HG03095 (cell line): Measurements from ENCODE around the gene COL13A1.

Source experiments
- ATAC-seq: cut with Tn5 transposase; IDR thresholded peaks from one replicate; pipeline ENCODE4 v1.9.1; 2021; ENCODE audit warnings: moderate library complexity; ENCODE audit not compliant: unreplicated experiment

Gene COL13A1

DNA sequence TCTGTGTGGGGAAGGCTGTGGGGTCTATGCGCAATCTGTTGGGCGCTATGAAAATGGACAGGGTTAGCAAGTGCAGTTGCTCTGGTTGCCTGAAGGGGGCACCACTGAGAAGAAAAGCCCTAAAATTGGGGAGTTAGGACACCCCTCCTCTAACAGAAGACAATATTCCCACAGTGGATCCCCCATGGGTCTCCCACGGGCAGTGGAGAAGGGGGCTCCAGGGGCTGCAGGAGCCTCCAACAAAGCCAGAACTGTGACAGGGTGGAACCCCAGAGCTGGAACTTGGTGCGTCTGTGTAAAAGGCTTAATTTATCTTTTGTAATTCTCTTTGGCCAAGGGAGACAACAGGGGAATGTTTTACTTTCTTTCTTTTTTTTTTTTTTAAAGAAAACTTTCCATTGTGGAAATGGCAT, 12.5 kb upstream of the COL13A1 start:
- no peak for ATAC-seq

DNA sequence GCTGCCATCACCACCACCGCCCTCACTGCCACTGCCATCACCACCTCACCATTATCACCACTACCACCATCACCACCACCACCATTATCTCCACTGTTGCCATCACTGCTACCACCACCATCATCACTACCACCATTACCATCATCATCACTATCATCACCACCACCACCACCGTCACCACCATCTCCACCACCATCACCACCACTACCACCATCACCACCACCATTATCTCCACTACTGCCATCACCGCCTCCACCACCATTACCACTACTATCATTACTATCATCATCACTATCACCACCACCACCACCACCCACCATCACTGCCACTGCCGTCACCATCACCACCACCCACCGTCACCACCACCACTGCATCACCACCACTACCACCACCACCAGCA, 9.9 kb upstream of the COL13A1 start:
- no peak for ATAC-seq

DNA sequence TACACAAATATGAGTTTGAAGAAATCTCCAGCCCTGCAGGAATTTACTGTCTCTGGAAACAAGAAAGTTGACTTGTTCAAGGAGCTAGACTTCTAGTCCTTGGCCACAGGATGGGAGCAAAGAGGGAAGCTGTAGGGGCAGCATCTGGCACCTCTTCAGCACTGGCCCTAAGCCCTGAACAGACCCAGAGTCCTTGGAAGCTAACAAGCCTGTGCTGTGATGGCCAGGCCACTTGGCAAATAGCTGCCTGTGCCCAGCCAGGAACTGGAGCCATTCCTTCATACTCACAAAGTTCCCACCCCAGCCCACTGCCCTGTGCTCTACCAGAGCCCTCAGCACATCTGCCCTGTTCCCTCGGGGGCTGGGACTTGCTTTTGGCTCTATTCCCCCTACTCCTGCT, 9.4 kb upstream of the COL13A1 start:
- ATAC-seq: no peak

DNA sequence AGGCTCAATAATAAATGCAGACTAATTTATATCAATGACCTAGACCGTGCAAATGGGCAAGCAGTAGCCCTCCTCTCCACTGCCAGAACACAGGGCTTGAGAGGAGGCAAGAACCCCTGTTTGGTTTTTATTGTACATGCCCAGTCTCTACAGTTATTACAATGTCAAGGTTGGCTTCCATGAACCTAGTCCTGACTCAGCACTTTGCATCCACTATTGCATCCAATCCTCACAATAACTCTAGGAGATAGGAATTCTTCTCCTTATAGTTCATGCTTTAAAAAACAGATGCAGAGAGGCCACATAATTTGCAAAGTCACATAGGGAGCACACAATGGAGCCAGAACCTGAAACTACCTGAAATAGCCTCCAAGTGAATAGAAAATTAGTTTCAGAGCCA, 7.0 kb upstream of the COL13A1 start:
- no peak for ATAC-seq

DNA sequence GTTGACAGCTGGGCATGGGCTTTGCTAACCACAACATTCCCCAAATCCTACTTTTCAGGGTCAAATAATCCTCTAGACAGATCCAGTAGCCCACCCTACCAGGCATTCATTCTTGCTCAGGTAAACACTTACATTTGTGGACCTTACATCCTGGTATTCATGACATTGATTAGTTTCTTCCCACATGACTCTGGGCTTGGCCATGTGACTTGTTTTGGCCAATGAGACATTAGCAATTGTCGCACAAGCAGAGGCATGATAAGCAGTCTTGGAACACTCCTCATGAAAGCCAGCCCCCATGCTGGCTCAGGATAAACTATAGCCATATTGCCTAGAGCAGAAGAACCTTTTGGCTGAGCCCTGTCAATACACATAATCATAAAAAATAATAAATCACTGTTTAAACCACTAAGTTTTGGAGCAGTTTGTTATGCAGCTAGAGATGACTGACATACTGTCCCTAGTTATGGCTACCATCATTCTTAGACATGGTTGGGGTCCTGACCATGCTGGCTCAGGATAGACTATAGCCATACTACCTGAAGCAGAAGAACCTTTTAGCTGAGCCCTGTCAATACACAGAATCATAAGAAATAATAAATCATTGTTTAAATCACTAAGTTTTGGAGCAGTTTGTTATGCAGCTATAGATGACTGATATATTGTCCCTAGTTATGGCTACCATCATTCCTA, 6.3 kb upstream of the COL13A1 start:
- ATAC-seq: no peak

DNA sequence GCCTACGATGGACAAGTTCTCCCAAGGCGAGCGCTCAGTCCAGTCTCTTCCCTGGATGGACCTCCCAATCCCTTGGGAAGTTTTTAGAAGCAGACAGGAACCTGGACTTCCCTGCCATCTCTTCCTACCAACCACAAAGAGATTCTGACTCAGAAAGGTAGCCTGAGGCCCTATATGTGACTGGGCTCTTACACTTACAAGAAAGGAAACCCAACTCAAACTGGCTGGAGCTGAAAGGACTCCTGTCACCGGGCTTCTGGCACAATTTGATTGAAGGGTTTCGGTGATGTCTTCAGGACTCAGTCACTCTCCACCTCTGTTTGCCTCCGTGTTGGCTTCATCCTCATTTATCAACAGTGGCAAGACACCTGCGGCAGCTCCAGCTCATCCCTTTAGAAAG, 3.7 kb upstream of the COL13A1 start:
- ATAC-seq: no peak

DNA sequence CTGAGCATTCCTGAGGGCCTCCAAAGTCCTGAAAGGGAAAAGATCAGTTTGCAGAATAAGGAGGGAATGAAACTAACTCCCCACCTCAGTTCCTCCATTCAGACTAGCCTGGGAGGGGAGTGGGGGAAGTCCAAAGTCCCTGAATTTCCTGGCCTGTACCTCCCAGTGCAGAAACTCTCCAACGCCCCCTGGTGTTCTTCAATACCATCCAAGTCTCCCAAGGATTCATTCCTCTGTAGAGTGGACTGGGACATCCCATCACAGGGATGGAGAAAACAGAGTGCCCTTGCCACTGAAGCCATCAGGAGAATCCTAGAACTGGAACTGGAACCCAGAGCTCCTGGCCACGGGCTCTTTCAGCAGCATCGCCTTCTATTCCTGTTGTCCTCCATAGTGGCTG, 1.6 kb upstream of the COL13A1 start:
- no peak for ATAC-seq

DNA sequence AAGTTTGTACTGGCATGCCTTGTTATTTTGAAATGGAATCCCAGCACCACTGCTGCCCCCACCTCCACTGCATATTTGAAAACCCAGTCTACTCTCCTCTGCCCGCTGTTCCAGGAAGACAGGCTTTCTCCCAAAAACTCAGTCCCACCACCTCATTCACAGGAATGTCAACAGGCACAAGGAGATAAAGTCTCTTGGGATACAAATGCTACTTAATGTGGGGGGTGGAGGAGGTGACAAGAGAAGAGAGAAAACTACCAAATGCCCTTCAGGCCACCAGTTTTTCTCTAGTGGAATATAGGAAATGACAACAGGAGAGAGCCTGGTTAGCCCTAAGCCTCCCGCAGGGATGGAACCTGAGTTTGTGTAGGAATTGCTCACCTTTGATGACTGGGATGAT, 1.0 kb upstream of the COL13A1 start:
- no peak for ATAC-seq

DNA sequence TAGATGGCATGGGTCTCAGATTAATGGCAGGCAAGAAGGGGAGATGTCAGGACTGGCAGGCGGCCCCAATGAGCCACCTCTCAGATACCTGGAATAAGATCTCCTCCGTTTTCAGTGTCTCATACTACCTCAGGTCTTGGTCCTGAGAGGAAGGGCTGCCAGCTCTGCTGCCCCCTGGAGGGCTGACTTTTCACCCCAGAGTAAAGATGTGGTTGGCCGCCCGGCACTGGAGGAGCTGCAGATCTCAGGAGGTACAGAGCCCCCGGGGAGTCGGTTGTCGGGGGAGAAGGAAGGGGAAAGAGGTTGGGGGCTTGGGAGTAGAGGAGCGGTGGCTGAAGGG, 642 bp upstream of the COL13A1 start:
- ATAC-seq: no peak

DNA sequence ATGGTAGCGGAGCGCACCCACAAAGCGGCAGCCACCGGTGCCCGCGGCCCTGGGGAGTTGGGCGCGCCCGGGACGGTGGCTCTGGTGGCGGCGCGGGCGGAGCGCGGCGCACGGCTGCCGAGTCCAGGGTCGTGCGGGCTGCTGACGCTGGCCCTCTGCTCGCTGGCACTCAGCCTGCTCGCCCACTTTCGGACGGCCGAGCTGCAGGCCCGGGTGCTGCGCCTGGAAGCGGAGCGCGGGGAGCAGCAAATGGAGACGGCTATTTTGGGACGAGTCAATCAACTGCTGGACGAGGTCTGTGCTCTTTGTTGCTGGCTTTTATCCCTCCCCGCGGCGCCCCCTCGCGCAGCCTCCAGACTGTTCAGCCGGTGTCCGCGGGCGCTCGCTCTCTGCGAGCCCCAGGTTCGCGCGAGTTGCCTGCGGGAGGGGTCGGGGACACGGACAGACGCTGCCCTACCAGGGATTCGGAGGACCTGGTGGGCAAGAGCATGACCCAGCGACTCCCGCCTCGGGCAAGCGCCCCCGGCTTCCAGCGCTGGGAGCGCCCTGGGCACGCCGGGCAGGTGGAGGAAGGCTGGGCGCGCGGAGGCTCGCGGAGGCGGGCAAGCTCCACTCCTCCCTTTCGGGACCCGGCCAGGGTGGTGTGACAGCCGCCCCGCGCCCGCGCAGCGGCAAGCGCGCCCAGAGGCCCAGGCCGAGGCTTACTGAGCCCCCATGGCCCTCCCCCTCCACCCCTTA, 887 bp downstream of the COL13A1 start:
- no peak for ATAC-seq

DNA sequence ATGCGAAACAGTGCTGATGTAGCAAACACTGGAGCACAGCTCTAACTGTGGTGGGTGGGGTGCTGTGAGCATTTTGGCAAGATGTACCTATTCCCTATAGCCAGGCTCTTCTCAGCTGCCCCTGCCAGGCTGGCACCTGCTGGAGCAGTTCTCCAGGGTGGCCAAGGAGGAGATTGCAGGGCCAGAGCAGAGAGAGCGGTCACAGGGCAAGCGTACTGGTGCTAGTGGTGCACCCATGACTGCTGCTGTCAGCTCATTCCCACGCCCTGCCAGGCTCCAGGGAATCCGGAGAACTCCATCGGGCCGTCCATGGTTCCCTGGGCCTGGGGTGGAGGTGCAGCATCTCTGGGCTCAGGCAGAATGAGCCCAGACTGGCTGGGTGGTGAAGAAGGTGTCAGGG, 2.1 kb downstream of the COL13A1 start:
- no peak for ATAC-seq

DNA sequence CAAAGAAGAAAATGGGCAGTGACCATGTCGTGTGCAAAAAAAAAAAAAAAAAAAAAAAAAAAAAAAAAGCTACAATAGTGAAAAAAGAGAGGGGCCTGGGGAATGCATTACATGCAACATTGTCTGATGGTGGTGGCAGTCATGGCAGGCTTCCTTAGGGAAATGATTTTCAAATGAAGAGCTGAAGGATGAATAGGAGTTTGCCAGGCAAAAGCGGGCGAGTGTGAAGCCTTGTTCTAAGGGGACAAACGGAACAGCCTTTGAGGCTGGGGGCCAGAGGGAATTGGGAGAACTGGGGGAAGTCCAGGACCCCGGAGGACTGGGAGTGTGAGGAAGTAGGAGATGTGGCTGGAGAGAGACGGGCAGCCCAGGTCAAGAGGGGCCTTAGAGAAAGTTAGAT, 3.1 kb downstream of the COL13A1 start:
- ATAC-seq: no peak

DNA sequence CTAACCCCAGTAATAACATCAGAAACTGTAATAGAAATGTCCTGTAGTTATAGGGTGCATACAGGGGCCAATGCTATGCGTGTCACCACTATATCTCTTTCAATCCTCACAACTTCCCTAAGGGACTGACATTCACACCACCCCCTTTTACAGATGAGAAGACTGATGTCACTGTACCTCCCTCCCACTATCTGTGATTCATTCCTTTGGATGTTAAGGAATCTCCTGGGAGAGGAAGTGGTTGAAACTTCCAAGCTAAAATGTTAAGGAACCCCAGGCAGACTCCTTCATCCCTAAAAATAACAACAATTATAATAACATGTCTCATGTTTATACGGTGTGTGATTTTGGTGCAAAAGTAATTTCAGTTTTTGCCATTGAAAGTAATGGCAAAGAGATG, 5.4 kb downstream of the COL13A1 start:
- no peak for ATAC-seq

DNA sequence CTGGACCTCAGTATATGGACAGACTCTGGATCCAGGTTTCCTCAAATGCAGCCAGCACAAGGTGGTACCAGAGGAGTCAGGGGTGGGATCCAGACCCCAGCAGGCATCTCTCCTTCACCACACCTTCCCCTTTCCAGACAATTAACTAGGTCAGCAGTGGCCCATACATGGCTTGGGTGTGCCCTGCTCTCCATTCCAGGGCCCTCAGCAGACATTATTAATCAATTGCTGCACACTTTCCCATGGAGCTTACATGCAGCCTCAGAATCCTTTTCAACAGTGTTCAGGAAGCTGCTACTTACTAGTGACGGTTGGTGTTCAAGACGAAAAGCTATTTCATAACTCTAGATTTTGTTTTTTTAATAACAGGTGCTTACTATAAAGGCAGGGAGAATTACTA, 6.0 kb downstream of the COL13A1 start:
- no peak for ATAC-seq

DNA sequence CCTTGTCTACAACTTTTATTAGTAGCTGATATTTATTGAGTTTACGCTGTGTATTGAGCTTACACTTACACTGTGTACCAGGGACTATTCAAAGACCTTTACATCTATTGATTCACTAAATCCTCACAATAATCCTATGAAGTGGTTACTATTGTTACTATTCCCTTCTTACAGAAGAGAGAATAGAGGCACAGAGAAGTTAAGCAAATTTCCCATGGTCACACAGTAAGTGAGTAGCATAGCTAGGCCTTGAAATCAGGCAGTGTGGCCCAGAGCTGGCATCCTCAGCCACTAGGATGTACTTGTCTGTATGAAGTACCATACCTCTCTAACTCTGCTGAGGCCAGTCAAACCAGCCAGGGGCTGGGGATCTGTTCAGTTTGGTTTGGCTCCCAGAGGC, 7.6 kb downstream of the COL13A1 start:
- ATAC-seq: no peak

DNA sequence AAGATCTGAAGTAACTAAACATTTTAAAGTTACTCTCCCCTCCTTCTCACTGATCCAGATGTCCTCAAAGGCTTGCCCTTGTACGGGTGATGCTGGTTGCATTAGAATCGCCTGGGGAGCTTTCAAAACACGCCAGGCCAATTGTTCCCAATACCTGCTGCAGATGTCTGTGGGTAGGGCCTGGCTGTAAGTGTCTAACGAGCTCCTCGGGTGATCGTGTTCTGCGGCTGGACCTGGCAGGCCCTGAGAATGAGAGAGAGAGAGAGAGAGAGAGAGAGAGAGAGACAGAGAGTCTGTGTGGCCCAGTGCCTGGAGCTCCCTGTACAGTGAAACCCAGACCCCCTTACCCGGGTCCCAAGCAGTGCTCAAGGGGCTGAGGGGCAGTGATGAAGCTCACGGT, 8.4 kb downstream of the COL13A1 start:
- no peak for ATAC-seq

DNA sequence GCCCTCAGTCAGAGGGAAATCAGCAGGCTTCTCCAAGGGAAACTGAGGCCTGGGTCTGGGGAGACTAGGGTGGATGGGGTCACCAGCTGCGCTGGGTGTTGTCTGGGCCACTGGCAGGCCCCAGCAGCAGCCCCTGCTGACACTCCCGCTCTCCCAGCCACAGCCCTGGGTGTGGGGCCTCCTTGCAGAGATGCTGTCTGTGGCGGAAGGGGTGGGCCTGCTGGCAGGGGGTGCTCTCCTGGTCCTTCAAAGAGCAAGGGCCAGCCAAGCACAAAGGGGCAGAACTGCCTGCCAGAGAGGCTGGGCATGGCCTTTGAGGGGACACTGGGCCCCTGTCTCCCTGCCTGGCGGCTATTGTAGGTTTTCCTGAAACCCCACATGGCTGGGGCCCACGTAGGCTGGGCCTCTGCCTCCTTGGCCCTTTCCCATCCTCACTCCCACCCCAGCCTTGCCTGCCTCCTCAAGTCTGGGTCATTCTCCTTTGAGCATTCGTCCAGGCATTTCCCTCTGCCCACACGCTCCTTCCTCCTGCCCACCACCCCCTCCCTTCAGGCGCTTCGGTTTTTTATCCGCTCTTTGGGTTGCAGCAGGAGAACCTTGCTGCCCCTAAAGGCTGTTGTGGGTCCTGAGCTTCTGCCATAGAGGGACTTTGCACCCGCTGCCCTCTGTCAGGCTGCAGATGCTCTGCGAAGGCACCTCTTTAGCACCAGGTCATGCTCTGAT, 9.1 kb downstream of the COL13A1 start:
- ATAC-seq: no peak

DNA sequence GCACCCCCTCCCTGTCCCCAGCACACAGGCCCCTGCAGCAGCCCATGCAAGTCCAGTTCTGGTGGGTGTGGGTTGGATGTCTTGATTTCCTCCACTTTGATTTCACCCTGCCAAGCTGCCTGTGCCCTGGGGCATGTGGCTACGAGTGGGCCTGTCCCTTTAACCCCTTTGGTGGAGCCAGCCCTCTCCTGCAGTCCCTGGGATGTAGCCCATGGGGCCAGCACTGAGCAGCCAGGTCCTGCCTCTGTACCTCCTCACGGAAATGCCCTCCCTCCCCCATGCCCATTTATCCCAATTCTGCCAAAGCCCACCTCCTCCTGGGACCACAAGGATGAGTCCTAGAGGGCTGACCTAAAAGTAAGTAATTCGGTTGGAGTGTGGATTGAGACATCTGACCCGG, 11.9 kb downstream of the COL13A1 start:
- ATAC-seq: no peak

DNA sequence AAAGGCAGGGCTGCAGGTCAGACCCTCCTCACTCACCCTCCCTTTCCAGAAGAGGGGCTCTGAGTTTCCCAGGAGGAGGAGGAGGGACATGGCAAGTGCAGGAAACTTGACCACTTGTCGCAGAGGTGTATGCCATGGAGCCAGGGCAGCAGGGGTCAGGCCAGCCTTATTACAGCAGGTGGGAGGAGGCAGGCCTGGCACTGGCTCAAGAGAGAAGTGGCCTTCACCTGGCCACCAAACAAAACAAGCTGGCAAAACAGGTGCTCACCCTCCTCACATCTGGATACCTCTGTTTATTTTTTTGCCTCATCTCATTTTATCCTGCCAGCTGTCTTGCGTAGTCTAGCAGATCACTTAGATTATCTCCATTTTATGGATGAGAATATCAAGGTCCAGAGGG, 12.5 kb downstream of the COL13A1 start:
- no peak for ATAC-seq

DNA sequence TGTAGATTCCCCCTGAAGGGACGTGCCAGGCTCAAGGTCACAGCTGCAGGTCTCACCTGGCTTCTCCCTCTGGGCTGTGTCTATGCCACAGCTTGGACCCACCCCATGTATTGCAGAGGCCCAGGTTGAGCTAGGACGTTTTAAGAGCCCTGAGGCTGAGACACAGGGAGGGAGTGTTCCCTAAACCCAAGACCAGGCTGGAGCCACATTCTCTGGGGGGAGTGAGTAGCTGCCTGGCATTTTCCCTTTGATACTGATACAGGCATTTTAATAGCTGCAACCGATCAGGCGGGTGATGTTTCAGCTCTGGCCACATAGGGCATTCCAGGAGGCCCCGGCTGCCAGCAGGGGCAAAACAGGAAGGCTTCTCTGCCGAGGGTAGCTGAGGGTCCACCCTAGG, 13.4 kb downstream of the COL13A1 start:
- ATAC-seq: no peak

DNA sequence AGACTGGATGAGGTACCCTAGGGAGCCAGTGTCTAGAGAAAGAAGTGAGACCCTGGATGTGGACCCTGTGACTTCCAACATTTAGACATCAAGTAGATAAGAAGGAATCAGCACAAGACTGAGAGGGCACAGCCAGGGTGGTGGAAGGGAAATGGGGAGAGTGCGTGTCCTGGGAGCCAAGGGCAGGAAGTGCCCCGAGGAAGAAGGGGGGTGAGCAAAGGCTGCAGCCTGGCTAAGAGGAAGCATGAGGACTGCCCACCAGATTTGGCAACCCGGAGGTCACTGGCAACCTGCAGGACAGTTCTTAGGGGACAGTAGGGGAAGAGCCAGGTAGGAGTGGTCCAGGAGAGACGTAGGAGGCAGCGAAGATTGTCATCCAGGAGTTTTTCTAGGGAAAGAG, 14.8 kb downstream of the COL13A1 start:
- ATAC-seq: no peak

DNA sequence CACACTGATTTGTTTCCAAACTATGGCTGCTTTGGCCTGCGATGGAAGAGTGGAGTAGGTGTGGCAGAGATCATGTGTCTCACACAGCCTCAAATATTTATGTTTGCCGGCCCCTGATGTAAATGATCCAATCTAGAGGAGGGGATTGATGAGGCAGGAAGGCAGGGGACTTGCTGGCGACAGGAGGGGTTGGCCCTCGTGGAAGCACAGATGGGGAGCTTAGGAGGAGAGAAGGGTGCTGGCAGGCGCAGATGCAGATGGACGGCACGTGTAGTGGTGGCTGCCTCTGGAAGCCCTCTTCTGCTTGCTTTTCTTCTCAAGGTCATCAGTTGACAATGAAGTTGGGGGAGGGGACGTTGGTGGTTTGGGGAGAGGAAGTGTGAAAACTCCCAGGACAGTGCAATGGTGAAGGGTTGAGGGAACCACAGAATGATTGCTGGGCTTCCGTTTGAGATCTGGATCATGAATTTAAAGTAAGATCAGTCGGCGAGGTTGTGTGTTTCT, 15.4 kb downstream of the COL13A1 start:
- no peak for ATAC-seq
